Small intestine (tissue), 7 donors: Measurements from ENCODE around the gene NLRX1. TPM values are rescaled to one million over a fixed set of nuclear protein-coding genes. Genes with fewer than 3 reads are reported as not detected.

ENCODE experiments used
- DNase-seq, 2 donors: peaks; one replicate each; pipeline versions ENCODE4 v3.0.0 to v3.0.0-alpha.2; 2013
- FAIRE-seq: peaks from 2 replicates; lab custom pipeline; 2012; peaks lifted over from hg19 to GRCh38; lab: Jason Lieb, UNC
- H3K27ac ChIP-seq, 3 donors: one replicate each; pipeline ENCODE4 v1.5.1; 2013; ENCODE audit warnings: low read length in 2 of 3, mild to moderate bottlenecking in 2 of 3, control low read depth in 1 of 3, inconsistent platforms in 1 of 3, low read depth in 1 of 3, moderate library complexity in 1 of 3
- H3K27me3 ChIP-seq, 3 donors: one replicate each; pipeline ENCODE4 v1.6.1; 2013; ENCODE audit warnings: low read length in 3 of 3, inconsistent platforms in 1 of 3; ENCODE audit not compliant: control insufficient read depth in 3 of 3, insufficient read depth in 3 of 3
- H3K36me3 ChIP-seq, 3 donors: one replicate each; pipeline ENCODE4 v1.6.1; 2013; ENCODE audit warnings: low read length in 3 of 3, inconsistent platforms in 1 of 3, low read depth in 1 of 3, mild to moderate bottlenecking in 1 of 3, moderate library complexity in 1 of 3; ENCODE audit not compliant: control insufficient read depth in 3 of 3, insufficient read depth in 2 of 3
- H3K4me1 ChIP-seq, 3 donors: one replicate each; pipeline ENCODE4 v1.6.1; 2013; ENCODE audit warnings: low read length in 2 of 3, inconsistent platforms in 1 of 3, low read depth in 1 of 3, mild to moderate bottlenecking in 1 of 3, moderate library complexity in 1 of 3; ENCODE audit not compliant: control insufficient read depth in 3 of 3, insufficient read depth in 2 of 3
- H3K4me3 ChIP-seq, 3 donors: one replicate each; pipeline ENCODE4 v1.5.1; 2013; ENCODE audit warnings: low read length in 3 of 3, control low read depth in 1 of 3, inconsistent platforms in 1 of 3, low read depth in 1 of 3, mild to moderate bottlenecking in 1 of 3, moderate library complexity in 1 of 3
- H3K9me3 ChIP-seq, 2 donors: one replicate each; pipeline ENCODE4 v1.6.1; 2013; ENCODE audit warnings: low read depth in 1 of 2, low read length in 1 of 2; ENCODE audit not compliant: control insufficient read depth in 2 of 2, insufficient read depth in 1 of 2
- WGBS, 3 donors: extraction: QIAGEN DNeasy Blood & Tissue Kit; methylation state at CpG; one replicate each; pipeline ENCODE4 v1.1.7; 2013; 5-methylcytosine and 5-hydroxymethylcytosine counted together
- polyA plus RNA-seq, 4 donors: library from polyadenylated mRNA; stranded (reverse) in 3 of 4; unstranded in 1 of 4; fragments of 200-250 nt in 3 of 4; fragments of 120-200 nt in 1 of 4; gene quantifications; one replicate each; pipeline versions ENCODE4 v1.2.1 to v1.2.3, GENCODE V29; 2013
- donor health status: healthy with polysubstance abuse.
- donor health status: control.
- donor health status: control.
- donor health status: Bipolar disorder and iron deficiency.
- donor health status: healthy.

The NLRX1 gene
- polyA plus RNA-seq, 4 donors = 3.5 to 13.0 (median 6.6) TPM

DNA sequence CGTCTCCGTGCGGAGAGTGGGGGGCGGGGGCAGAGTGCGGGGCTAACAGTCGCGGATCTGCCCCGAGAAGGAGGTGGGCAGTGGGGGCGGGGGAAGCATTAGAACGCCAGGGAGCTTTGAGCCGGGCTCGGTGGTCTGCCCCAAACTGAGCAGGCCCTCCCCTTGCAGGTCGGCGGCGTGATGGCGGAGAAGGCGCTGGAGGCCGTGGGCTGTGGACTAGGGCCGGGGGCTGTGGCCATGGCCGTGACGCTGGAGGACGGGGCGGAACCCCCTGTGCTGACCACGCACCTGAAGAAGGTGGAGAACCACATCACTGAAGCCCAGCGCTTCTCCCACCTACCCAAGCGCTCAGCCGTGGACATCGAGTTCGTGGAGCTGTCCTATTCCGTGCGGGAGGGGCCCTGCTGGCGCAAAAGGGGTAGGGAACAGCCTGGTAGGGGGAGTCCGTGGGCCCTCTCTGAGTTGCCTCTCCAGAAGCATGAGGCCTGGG, 18.7 kb upstream of the NLRX1 start:
- Histone ChIP-seq H3K4me3 (peak overlapping the region in 1 of 3 donors; percentile 39), H3K27me3 (peaks cover 3 to 66% (median 11%) of the 10 kb centered on the region in 3 donors)
- WGBS, 3 donors = 21 to 30% (median 25%) methylated on average over 27 to 33 of the region's 33 CpGs

DNA sequence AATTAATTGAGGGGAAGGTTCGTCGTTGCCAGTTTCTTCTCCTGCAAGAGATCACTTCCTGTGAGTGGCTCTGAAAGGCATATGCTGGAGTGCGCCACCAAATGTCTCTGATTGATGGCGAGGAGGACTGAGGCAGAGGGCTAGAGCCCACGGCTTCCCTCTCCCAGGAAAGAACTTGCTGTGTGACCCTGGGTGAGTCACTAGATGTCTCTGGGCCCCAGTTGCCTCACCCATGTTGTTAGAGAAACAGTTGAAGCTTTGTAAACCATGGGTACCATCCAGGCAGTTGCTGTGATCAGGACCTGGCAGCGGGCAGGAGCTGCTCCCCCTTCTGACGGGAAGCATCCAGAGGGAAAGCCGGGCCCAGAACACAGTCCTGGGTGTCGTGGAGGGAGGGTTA, 16.5 kb upstream of the NLRX1 start:
- WGBS, 3 donors = 74 to 77% (median 75%) methylated on average over 9 of the region's 9 CpGs
- FAIRE-seq (no peak), DNase-seq (no peak)
- H3K36me3 ChIP-seq = no peaks in the 10 kb centered on the region
- H3K27me3 ChIP-seq = peaks cover 3 to 77% (median 11%) of the 10 kb centered on the region in 3 donors
- no peak overlapping the region for H3K27ac ChIP-seq
- H3K4me1 ChIP-seq = peaks cover 0 to 5% (median 0%) of the 10 kb centered on the region in 3 donors
- H3K4me3 ChIP-seq = no peak overlapping the region
- no peaks in the 10 kb centered on the region for H3K9me3 ChIP-seq

More for the DNA sequence above, 18.7 kb upstream of the NLRX1 start:
- no peaks in the 10 kb centered on the region for H3K36me3 ChIP-seq
- DNase-seq (no peak), FAIRE-seq (no peak)
- no peaks in the 10 kb centered on the region for H3K9me3 ChIP-seq
- peaks cover 0 to 5% (median 0%) of the 10 kb centered on the region in 3 donors for H3K4me1 ChIP-seq
- H3K27ac ChIP-seq = no peak overlapping the region

DNA sequence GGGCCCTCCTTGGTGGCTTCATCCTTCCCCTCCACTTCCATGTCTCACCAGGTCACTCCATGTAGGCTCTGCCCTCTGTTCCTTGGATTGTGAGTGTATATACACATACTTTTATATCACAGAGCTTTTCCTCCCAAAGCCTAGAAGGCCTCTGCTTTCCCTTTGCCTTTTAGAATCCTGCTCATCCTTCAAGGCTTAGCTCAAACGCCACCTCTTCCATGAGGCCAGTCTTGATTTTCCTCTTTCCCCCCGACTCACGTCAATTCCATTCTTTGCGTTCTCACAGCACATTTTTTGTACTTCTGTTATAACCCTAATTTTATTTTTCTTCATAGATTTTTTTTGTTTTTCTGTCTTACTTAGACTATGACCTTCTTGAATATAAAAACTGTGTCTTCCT, 15.9 kb upstream of the NLRX1 start:
- Histone ChIP-seq H3K27me3 (peaks cover 3 to 74% (median 11%) of the 10 kb centered on the region in 3 donors), H3K27ac (no peak overlapping the region), H3K4me1 (peaks cover 0 to 5% (median 0%) of the 10 kb centered on the region in 3 donors), H3K9me3 (no peaks in the 10 kb centered on the region), H3K4me3 (no peak overlapping the region), H3K36me3 (no peaks in the 10 kb centered on the region)
- FAIRE-seq = no peak
- WGBS, 3 donors = 85 to 91% (median 88%) methylated on average over 4 of the region's 4 CpGs
- DNase-seq = no peak

DNA sequence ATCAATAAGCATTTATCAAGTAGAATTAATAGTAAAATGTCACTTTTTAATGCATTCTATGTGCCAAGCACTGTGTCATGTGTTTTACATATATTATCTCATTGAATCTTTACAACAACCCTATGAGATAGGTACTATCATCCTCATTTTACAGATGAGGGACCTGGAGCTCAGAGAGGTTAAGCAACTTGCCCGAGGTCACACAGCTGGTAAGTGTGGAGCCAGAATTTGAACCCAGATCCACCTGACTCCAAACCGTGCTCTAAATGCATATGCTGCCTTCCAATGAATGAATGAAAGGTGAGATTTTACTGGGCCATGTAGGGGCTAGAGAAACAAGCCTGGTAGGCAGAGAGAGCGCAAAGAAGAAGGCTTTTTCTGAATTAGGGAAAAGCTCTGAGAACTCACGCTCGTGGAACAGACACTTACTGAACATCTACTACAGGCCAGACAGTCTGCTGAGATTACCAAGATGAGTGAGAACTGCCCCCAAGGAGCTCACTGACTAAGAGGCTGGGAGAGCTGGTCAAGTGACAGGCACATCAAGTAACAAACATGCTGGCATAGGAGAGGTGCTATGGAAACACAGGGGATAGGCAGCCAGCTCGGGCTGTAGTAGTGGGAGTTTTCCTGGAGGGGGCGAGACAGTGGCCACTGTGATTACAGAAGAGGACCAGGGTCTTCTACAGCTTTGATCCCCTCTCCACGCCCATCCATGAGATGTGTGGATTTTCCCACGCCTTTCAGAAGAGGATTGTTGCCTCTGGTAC, 15.3 kb upstream of the NLRX1 start:
- no peaks in the 10 kb centered on the region for H3K36me3 ChIP-seq
- 72 to 75% (median 73%) methylated on average over 9 of the region's 9 CpGs for WGBS, 3 donors

DNA sequence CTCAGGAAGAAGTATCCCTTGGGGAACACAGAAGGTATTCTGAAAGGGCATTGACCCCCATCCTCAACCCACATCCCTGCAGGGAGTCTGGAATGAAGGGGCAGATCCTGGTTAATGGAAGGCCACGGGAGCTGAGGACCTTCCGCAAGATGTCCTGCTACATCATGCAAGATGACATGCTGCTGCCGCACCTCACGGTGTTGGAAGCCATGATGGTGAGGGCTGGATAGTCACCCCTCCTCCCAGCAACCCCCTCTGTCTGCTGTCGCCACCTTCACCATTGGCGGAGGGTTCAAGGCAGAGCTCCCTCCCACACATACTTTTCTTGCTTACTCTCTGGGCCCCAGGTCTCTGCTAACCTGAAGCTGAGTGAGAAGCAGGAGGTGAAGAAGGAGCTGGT, 14.3 kb upstream of the NLRX1 start:
- Histone ChIP-seq H3K4me3 (no peak overlapping the region), H3K27me3 (peaks cover 0 to 60% (median 3%) of the 10 kb centered on the region in 3 donors), H3K27ac (no peak overlapping the region), H3K36me3 (no peaks in the 10 kb centered on the region), H3K4me1 (peaks cover 0 to 5% (median 0%) of the 10 kb centered on the region in 3 donors), H3K9me3 (no peaks in the 10 kb centered on the region)
- WGBS, 3 donors = 91 to 92% (median 92%) methylated on average over 6 of the region's 6 CpGs
- DNase-seq = no peak
- no peak for FAIRE-seq

More for the DNA sequence above, 15.3 kb upstream of the NLRX1 start:
- FAIRE-seq (no peak), DNase-seq (no peak)
- H3K27me3 ChIP-seq = peaks cover 3 to 68% (median 5%) of the 10 kb centered on the region in 3 donors
- no peak overlapping the region for H3K4me3 ChIP-seq
- H3K27ac ChIP-seq = no peak overlapping the region
- H3K4me1 ChIP-seq = peaks cover 0 to 5% (median 0%) of the 10 kb centered on the region in 3 donors
- no peaks in the 10 kb centered on the region for H3K9me3 ChIP-seq

GRCh38 chr11:119155733-119156492, 12.6 kb upstream of the NLRX1 start:
- no peaks in the 10 kb centered on the region for H3K9me3 ChIP-seq
- H3K27me3 ChIP-seq = peaks cover 0 to 44% (median 0%) of the 10 kb centered on the region in 3 donors
- no peak for FAIRE-seq
- H3K36me3 ChIP-seq = no peaks in the 10 kb centered on the region
- 30 to 44% (median 39%) methylated on average over 8 of the region's 8 CpGs for WGBS, 3 donors
- no peak for DNase-seq
- H3K27ac ChIP-seq = no peak overlapping the region
- H3K4me3 ChIP-seq = no peak overlapping the region
- H3K4me1 ChIP-seq = no peaks in the 10 kb centered on the region

DNA sequence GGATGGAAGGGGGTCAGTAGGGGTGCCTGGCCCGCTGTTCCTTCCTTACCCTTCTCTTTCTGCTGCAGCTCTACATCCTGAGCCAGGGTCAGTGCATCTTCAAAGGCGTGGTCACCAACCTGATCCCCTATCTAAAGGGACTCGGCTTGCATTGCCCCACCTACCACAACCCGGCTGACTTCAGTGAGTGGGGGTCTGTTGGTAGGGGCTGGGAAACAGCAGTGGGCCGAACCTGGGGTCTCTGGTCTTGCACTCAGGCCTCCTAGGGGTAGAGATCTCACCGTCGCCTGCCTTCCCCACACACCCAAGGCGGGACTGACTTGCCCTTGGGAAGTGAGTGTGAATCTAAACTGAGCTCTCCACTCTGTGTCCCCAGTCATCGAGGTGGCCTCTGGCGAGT, 12.0 kb upstream of the NLRX1 start:
- no peaks in the 10 kb centered on the region for H3K4me1 ChIP-seq
- DNase-seq = no peak
- H3K36me3 ChIP-seq = no peaks in the 10 kb centered on the region
- peaks cover 0 to 39% (median 0%) of the 10 kb centered on the region in 3 donors for H3K27me3 ChIP-seq
- no peaks in the 10 kb centered on the region for H3K9me3 ChIP-seq
- no peak overlapping the region for H3K27ac ChIP-seq
- H3K4me3 ChIP-seq = no peak overlapping the region
- FAIRE-seq = no peak
- 68 to 86% (median 77%) methylated on average over 10 of the region's 10 CpGs for WGBS, 3 donors

DNA sequence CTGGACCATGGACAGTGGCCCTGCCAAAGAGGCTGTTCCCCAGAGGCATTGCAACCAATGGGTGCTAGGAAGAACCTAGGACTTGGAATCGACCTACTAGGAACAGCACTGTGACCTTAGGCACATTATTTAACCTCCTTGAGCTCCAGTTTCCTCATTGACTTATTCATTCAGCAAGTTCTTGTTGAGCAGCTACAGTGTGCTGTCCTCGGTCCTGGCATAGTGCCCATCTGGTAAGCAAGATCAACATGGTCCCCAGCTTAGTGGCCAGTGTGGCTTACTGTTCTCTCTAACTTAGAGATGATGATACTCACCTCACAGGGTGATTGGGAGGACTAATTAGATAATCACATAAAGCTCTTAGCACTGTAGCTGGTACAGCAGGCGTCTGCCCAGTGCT, 11.5 kb upstream of the NLRX1 start:
- FAIRE-seq (no peak), DNase-seq (peak in 1 of 2 donors; percentile 25)
- Histone ChIP-seq H3K36me3 (no peaks in the 10 kb centered on the region), H3K4me3 (no peak overlapping the region), H3K27ac (no peak overlapping the region), H3K4me1 (no peaks in the 10 kb centered on the region), H3K9me3 (no peaks in the 10 kb centered on the region), H3K27me3 (peaks cover 0 to 33% (median 0%) of the 10 kb centered on the region in 3 donors)
- 28 to 52% (median 33%) methylated on average over 3 of the region's 3 CpGs for WGBS, 3 donors
